HG02938 (cell line): ENCODE data around the gene CPEB3.
"Not testable (repeated sequence)": the region's sequence is repeated elsewhere in the genome, so short reads cannot be mapped to it uniquely, and the experiment has no call there.

Source experiments
- ATAC-seq: cut with Tn5 transposase; IDR thresholded peaks from one replicate; pipeline ENCODE4 v1.9.1; 2021; ENCODE audit warnings: mild to moderate bottlenecking, moderate library complexity; ENCODE audit not compliant: unreplicated experiment

Gene CPEB3

GRCh38 chr10:92216608-92217007 lies 74.3 kb downstream of the CPEB3 start:
- ATAC-seq: not testable (repeated sequence)

DNA sequence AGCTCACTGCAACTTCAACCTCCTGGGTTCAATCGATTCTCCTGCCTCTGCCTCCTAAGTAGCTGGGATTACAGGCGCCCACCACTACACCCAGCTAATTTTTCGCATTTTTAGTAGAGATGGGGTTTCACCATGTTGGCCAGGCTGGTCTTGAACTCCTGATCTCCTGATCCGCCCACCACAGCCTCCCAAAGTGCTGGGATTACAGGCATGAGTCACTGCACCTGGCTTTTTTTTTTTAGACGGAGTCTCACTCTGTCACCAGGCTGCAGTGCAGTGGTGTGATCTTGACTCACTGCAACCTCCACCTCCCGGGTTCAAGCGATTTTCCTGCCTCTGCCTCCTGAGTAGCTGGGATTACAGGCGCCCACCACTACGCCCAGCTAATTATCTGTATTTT lies 75.7 kb downstream of the CPEB3 start:
- ATAC-seq: not testable (repeated sequence)

DNA sequence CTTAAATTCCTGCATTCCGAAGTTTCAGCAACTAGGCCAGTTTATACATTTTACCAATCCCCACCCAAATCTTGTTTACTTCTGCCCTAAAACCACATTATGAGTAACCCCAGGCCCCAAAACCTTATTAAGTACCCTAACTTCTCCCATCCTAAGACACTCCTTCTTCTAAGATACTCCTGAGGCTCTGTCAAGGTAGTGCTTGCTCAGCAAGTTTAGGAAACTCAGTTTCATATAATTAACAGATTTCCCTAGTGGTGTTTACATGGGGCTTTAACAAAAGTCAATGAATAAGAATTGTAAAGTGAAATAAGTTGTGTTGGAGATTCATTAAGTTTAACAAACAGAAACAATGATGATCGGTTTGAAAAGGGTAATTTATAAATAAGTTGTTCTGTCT lies 77.8 kb downstream of the CPEB3 start:
- ATAC-seq: no peak

- ATAC-seq: no peak
Observed at GRCh38 chr10:92208736-92209135, 82.1 kb downstream of the CPEB3 start.

DNA sequence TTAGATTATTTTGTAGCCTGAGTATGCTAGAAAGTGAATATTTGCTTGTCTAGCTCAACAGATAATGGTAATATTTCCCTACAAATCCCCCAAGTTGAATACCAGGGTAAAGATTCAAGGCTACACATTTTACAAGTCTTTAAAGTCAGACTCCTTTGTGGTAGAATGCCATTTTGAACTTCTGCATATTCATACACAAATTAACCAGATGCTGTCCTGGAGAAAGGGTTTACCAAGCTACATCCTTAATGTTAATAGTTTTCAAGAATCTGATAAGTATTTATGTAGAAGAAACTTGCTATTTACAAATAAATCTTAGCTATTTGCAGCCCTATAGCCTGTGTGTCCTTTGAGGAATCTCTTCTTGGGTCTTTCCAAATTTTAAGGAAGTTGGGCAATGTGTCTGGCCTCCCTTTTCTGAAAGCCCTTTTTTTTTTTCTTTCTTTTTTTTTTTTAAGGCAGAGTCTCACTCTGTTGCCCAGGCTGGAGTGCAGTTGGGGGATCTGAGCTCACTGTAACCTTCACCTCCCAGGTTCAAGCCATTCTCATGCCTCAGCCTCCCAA lies 82.6 kb downstream of the CPEB3 start:
- no peak for ATAC-seq

GRCh38 chr10:92207061-92207460 lies 83.8 kb downstream of the CPEB3 start:
- no peak for ATAC-seq

- ATAC-seq: no peak
Observed at GRCh38 chr10:92203919-92204623, 86.8 kb downstream of the CPEB3 start.

- ATAC-seq: no peak
Observed at GRCh38 chr10:92202536-92202935, 88.3 kb downstream of the CPEB3 start.

DNA sequence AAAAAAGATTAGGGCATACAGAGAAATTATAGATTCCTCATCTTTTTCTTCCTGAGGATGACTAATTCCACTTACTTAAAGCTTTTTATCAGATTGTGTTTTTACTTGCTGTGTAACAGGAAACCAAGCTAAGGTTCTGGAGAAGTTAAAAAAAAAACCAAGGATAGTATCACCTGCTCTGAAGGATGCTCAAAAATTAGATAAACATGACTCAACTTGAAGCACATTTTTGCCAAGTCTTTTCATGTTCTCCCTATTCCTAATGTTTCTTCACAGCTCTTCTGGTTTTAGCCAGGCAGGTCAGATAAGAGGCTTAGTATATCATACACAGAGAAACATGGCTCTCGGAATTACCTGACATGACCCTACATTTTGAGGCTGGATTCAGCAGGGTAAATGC lies 90.3 kb downstream of the CPEB3 start:
- no peak for ATAC-seq

- ATAC-seq: no peak
Observed at GRCh38 chr10:92187101-92187500, 103.8 kb downstream of the CPEB3 start.

GRCh38 chr10:92184977-92185376 lies 105.9 kb downstream of the CPEB3 start:
- no peak for ATAC-seq

- no peak for ATAC-seq
Observed at GRCh38 chr10:92183199-92183598, 107.7 kb downstream of the CPEB3 start.

GRCh38 chr10:92181575-92181974 lies 109.3 kb downstream of the CPEB3 start:
- no peak for ATAC-seq

GRCh38 chr10:92180399-92180798 lies 110.5 kb downstream of the CPEB3 start:
- ATAC-seq: no peak

- no peak for ATAC-seq
Observed at GRCh38 chr10:92177546-92177945, 113.3 kb downstream of the CPEB3 start.

- no peak for ATAC-seq
Observed at GRCh38 chr10:92175164-92175563, 115.7 kb downstream of the CPEB3 start.

DNA sequence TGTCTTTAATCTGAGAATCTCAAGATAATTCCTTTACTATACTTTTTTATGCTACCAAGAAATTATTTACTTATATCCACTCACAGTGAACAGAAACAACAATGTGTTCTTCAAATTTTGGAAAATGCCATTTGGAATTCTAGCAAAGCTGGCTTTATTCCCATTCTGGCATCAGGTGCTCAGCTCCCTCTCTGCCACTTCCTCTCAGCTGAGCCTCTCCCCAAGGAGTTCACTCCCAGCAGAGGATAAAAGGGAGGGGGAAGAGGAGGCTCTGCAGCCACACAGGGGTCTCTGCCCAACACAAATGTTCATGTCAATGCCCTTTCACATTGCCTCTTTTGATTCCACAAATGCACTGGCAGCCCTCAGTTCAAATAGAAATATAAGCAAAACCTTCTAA lies 116.9 kb downstream of the CPEB3 start:
- ATAC-seq: no peak

DNA sequence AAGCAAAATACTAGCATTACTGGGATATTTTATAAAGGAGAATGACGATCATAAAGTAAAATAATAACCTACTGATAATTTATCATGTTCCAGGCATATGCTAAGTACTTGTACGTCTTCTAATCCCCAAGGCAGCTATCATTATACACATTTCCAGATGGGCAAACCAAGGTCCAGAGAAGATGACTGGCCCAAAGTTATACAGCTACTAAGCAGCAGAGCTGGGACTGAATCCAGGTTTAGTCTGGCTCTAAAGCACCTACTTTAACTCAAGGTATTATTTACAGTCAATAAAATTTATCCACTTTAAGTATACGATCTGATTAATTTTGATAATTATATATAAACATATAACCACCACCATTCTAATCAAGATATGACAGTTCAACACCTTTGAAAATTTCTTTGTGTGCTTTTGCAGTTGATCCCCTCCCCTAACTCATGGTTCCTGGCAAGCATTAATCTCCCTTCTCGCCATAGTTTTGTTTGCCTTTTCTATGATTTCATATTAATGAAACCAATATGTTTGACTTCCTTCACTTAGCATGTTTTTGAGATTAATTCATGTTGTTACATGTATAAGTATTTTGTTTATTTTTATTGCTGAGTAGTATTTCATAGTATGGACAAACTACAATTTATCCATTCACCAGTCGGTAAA lies 126.7 kb downstream of the CPEB3 start:
- no peak for ATAC-seq

GRCh38 chr10:92162541-92162940 lies 128.3 kb downstream of the CPEB3 start:
- no peak for ATAC-seq

DNA sequence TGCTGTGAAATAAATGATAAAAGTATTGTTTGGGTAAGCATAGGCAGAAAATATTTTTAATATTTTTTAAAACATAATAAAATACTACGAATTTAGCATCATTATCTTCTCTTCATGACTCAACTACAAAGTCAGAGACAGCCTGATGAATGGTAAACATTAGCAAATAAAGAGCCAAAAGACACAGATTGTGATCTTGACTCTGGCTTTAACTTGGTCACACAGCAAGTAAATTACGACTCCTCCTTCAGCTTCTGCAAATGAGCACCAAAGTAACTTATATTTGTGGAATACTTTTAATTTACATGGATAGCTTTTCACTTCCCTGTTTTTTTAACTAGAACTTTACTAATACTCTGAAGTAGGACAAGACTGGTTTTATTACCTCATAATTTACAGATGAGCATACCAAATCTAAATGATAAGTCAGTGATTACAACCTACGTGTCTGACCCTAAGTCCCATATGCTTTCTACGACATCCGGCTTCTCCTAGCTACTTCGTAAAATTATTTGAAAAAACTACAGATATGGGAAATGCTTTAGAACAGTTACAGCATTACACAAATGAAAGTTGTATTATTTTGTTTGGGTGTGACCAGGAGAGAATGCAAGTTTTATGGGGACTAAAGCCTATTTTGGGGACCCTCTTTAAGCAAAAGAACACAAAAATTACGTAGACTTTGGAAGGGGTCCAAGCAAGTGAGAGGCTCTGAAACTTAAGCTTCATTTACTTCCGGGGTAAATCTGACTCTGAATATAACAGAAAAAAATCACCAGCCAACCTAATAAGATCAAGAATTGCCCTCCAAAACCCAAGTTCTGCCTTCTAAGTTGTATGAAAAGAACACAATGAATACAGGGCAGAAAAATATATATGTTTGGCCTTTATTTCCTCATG lies 133.8 kb downstream of the CPEB3 start:
- ATAC-seq: no peak

DNA sequence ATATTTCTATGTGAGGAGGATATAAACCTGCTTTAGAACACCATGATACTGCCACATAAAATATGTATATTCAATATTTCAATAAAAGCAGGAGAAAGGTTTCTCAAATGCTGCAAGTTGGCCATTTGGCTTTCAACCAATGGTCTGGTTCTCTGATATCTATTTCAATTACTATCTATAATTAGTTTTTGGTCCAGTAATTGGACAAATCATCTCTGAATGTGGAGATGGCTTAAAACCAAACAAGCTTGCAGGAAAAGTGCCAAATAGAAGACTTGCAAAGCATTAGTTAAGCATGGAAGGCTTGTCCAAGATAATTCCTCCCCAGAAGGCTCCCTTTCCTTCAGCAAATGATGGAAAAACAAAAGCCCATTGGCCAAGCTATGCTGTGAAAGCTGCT lies 140.1 kb downstream of the CPEB3 start:
- ATAC-seq: no peak
